Left renal pelvis (tissue), 4 donors: ENCODE measurements around the gene FHIP1A. TPM values are rescaled to one million over a fixed set of nuclear protein-coding genes. Genes with fewer than 3 reads are reported as not detected.

Experiments used
- DNase-seq, 4 donors: peaks; one replicate each; pipeline ENCODE4 v3.0.0-alpha.2; 2013; ENCODE audit warnings: low read depth in 4 of 4, low spot score in 3 of 4
- polyA plus RNA-seq, 4 donors: library from polyadenylated mRNA; unstranded; fragments of 120-200 nt; gene quantifications; one replicate each; pipeline ENCODE4 v1.2.1, GENCODE V29; 2013; ENCODE audit not compliant: insufficient read length in 4 of 4

Gene FHIP1A
- polyA plus RNA-seq, 4 donors: 2.9 to 7.1 (median 5.5) TPM

- no peak for DNase-seq
These were observed 37.2 kb downstream of the FHIP1A start for GRCh38 chr4:151446208-151446607.

DNA sequence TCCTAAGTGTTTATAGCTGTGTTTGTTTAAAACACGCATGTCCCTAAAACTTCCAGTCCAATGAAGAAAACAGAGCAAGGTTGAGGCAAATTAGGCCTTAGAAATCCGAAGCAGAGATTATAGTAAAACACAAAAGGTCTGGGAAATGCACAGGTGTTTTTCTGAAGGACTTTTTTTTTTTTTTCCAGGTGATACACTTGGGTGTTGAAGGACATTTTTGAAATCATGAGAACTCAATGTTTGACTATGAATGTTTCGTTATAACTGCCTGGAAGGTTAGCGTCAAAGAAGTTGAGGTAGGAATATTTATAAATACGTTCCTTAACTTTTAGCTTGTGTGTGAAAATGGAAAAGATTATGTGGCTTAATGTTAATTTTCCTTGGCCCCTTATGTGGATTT lies 45.5 kb downstream of the FHIP1A start:
- DNase-seq: no peak

DNA sequence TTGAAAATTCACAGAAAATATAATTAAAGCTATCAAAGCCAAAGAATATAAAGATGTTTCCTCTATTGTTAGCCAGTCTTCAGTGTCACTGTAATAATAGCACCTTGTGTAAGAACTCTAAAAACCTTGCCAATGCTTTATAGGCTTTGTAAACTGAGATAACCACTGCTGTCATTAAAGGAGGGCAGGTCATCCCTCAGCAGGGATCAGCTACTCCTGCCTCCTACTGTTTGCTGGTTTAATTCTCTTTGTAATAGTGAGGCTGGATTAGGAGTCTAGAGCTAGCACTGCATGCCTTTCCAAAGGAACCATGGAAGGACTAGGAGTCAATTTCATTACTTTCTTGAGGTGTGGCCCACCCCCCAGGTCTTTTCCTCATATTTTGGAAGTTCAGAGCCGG lies 46.2 kb downstream of the FHIP1A start:
- no peak for DNase-seq

GRCh38 chr4:151458148-151458547 lies 49.2 kb downstream of the FHIP1A start:
- DNase-seq: no peak

Other genes starting within 250 kb of the FHIP1A start
- gene PRSS48, start 132.0 kb upstream of the FHIP1A start, polyA plus RNA-seq: not detected
- 10 to 100 TPM; 26.6 to 34.9 (median 31.9) TPM for gene SH3D19, start 83.6 kb upstream of the FHIP1A start, polyA plus RNA-seq